GM21526 (cell line): ENCODE measurements around the gene ZNF281.
"Not testable (repeated sequence)": the region's sequence is repeated elsewhere in the genome, so short reads cannot be mapped to it uniquely, and the experiment has no call there.

ENCODE experiments used
- ATAC-seq: cut with Tn5 transposase; IDR thresholded peaks from one replicate; pipeline ENCODE4 v1.9.1; 2021; ENCODE audit warnings: moderate library complexity; ENCODE audit not compliant: unreplicated experiment, low FRiP score

Gene ZNF281

DNA sequence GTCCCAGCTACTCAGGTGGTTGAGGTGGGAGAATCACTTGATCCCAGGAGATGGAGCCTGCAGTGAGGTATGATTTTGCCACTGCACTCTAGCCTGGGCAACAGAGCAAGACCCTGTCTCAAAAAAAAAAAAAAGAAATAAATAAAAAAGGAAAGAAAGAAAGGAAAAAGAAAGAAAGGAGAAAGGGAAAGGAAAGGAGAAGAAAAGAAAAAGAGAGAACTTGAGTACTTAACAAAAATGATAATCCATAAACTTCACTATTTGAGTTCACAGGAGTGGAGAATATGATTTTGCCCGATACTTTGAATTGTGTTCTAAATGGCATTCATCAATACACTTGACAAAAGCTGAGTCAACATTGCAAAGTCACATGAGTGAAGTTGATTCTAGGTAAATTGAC lies 23.8 kb upstream of the ZNF281 start:
- no peak for ATAC-seq

DNA sequence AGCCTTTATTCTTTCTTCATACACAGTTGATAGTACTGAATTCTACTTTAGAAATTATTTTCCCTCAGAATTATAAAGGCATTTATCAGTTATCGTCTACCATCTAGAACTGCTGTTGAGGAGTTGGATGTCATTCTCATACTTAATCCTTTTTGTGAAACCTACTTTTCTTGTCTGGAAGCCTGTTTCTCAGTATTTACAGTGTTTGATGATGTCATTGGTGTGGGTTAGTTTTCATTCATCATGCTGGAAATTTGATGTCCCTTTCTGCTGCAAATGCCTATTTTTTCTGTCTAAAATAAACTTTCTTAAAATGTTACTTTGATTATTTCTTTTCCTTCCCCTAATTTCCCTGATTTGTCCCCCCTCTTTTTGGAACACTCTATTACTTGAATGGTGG lies 22.8 kb upstream of the ZNF281 start:
- ATAC-seq, result no peak

DNA sequence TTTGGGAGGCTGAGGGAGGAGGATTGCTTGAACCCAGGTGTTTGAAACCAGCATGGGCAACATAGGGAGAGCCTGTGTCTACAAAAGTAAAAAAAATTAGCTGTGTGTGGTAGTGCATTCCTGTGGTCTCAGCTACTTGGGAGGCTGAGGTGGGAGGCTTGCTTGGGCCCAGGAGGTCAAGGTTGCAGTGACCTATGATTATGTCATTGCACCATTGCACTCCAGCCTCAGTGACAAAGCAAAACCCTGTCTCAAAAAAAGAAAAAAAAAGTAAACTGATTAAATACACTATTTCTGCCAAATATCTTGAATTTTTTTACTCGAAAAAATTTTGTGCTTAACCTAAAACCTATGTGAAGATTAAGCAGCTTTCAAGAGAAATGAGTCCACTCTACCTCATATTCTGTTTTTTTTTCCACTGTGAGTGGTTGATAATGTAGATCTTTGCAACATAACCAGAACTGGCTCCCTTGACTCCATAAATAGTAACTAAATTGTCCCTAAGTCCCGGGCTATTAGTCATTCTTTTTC lies 19.4 kb upstream of the ZNF281 start:
- no peak for ATAC-seq

DNA sequence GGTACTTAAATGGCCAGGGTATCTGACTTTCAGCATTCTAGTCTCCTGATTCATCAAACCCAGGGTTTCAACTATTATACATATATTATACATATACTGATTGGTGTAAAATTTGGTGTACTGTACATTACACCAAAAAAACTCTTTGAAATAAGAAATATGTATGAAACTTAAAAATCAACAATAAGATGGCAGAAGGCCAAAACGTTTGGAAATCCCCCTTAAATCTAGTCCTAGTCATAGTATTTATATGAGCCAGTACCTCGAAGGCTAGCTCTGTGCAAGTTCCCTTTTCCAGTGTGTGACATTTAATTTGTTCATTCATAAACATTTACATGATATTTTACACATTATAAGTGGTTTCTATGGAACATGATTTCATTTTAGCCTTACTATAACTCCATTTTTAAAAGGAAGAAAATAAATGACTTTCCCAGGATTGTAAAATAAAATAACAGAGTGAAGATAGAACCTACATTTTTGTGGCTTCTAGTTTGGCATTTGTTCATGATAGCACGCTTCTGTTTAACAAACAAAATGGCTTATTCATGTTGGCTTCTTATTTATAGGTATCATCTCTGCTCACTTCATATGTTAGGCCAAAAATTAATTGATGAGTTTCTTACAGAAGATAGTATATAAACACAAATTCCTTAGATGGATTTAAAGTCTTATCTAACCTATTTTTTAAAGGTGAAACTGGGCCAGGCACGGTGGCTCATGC lies 18.8 kb upstream of the ZNF281 start:
- ATAC-seq, result no peak

DNA sequence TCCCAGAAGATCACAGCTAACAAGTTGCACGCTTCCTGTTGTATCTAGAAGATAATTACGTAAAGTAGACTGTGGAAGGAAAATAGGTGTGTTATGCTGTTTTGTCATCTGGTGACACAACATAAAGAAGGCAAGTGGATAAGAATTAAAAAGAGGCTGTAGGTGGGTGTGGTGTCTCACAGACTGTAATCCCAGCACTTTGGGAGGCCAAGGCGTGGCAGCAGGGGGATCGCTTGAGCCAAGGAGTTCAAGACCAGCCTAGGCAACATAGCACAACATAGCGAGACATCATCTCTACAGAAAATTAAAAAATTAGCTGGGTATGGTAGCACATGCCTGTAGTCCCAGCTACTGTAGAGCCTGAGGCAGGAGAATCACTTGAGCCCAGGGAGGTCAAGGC lies 17.9 kb upstream of the ZNF281 start:
- ATAC-seq, result no peak

DNA sequence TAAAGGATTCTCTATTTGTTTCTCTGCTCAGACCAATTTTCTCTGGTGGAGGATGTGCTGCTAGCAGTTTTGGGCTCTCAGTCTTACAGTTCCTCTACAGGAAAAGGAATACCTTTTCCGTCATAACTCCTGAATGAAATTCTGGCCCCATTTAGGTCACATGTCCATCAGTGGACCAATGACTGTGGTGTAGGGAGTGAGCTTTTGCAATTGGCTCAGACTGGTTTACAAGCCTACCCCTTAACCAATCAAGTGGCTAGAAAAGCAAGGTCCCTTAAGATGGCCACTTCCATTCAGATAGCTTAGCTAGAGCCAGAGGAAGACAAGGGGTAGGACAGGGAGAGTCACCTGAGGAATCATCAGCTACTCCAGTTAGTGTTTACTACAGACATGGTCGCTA lies 16.4 kb upstream of the ZNF281 start:
- no peak for ATAC-seq

DNA sequence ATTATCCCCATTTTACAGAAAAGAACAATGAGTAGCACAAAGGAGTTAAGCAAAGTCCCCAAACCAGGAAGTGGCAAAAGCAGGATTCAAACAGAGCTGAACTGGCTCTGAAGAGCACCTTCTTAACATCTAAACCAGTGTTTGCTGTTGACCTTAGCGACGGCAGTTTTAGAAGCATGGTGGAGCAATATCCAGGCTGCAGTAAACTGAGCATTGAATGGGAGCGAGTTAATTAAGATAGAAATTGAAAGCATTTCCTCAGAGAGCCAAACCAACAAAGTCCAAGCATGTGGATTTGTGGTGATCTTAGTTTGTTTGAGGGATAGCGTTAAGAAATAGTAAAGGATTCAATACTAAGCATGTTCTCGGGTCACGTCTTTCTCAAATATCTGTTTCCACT lies 13.4 kb upstream of the ZNF281 start:
- no peak for ATAC-seq

DNA sequence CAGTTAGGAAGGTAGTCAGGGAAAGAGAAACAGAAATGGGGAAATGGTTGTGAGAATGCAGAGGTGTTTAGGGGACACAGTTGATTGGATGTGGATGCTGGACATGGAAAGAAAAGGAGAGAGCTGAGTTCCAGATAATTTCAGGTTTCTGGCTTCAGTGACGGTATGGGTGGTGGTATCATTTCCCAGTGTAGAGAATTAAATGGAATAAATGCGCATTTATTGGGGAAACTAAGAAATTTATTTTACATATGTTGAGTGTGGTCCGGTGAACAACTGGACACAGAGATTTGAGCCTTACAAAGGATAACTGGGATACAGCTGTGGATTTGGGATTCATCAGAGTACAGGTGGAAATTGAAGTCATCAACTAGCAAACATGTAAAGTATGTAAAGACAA lies 12.4 kb upstream of the ZNF281 start:
- ATAC-seq, result no peak

DNA sequence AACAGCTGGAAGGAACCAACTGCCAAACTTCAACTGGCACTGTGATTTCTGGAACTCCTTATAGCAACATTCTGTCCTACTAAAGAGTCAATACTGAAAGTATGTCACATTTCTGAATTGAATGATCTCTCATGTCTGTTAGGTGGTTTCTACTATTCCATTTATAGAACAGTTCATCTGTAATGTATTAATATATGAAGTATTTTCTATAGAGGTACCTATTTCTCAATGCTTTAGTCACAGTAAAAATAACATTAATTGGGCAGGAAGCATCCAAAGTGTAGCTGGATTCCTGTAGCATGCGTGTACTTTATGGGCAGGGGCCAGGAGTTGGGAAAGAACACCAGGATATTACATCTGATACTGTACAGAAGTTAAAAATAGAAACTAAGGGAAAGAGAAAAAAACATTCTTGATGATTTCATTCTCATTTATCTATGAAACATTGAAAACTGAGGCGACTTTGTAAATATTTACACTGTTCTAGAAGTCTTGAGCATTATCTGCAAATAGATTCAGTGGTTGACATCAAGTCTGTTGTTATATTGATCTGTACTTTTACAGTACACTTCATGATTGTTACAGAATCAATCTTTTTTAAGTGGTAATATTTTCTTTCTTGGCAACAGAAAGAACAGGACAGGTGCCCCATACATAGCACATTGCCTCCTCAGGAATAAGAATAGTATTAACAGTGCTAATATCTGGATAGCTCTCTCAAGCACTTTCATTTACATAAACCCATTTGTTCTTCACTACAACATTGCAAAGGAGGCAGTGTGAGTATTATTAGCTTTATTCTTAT lies 6.2 kb upstream of the ZNF281 start:
- peak; percentile 80 for ATAC-seq

DNA sequence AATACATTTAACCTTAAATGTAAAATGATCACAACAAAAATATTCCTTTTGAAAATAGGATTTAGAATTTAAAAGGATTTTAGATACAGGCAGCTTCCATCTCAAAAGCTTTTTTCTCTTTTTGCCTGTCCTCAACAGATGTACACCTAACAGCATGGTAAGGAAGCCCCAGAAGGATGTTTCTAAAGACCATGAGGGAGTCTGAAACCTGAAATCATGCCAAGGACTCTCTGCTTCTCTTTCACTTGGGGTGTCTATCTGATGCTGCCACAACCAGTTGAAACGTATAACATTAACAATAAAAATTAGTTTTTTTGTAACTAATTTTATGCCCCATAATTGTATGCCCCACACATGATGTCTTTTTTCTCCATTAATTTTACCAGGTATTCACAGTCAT lies 5.4 kb upstream of the ZNF281 start:
- ATAC-seq, result peak; percentile 50

DNA sequence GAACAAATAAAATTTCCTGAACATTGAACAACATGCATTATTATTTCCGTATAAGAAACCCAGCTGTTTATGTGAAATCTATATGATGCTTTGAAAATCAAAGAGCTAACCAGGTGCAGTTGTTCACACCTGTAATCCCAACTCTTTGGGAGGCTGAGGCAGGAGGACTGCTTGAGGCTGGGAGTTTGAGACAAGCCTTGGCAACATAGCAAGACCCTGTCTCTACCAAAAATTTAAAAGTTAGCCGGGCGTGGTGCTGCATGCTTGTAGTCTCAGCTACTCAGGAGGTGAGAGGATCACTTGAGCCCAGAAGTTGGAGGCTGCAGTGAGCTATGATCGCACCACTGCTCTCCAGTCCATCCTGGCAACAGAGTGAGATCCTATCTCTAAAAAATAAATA lies 4.8 kb upstream of the ZNF281 start:
- ATAC-seq, result no peak

DNA sequence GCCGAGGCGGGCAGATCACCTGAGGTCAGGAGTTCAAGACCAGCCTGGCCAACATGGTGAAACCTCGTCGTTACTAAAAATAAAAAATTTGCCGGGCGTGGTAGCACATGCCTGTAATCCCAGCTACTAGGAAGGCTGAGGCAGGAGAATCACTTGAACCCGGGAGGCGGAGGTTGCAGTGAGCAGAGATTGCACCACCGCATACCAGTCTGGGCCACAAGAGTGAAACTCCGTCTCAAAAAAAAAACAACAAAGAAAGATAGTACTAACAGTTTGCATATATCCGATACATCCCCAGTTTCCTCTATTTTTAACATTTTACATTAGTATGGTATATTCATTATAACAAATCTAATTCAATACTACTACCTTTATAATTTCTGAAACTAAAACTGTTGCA lies 3.9 kb upstream of the ZNF281 start:
- not testable (repeated sequence) for ATAC-seq

DNA sequence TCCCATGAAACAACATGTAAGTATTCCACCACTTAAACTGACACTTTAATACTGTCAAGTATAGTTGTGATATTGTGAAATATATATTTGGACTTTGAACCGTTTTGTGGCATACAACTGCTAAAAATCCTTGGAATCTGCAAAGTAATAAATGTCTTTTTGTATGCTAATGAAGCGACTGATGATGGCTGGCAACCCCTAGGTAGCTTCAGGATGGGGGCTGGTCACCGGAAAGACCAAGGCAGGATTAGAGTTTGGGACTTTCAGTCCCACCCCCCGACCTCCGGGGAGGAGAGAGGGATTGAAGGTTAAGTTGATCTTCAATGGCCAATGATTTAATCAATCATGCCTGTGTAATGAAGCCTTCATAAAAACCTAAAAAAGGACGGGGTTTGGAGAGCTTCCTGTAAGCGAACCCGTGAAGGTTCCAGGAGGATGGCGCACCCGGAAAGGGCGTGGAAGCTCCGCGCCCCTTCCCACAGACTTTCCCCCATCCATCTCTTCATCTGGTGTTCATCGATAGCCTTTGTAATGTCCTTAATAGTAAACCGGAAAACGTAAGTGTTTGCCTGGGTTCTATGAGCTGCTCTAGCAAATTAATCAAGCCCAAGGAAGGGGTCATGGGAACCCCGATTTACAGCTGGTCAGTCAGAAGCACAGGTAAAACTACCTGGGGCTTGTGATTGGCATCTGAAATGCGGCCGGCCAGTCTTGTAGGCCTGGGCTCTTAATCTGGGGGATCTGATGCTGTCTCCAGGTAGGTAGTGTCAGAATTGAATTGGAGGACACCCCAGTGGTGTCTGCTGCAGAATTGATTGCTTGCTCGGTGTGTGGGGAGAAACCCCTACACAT lies 1.8 kb upstream of the ZNF281 start:
- ATAC-seq, result no peak

DNA sequence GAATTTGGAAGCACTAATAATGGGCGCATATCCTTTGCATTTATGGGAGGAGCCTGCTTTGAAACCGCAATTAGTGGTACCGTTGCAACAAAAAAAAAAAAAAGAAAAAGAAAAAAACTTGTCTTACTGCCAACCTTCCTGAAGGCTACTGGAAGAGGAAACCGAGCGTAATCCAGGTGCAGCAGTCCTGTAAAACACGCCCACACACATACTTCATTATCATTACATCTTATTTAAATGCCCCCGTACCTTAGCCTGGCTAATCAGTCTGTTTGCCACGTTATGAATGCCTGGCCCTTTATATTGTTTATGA lies 686 bp upstream of the ZNF281 start:
- ATAC-seq, result no peak

DNA sequence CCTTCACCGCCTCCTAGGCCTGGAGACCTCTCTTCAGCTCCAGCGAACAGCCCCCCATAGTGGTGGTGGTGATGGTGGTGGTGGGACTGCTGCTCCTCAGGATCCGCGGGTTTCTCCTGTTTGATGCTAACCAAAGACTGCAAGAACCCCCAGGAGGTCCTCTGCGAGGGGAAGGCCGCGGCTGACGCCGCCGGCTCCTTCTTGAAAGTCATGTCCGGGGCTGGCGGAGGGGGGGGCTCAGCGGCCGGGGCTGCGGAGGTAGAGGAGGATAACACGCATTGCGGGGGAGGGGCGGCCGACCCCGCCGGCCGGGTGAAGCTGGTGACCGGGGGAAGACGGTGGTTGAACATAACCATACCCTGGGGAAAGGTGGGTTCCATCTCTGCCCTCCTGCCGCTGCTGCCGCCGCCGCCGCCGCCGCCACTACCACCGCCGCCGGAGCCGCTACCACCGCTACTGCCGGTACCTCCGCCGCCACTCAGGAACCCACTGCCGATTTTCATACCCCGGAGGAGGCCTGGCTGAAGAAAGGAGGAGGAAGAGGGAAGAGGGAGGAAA lies 554 bp downstream of the ZNF281 start:
- peak; percentile 19 for ATAC-seq

DNA sequence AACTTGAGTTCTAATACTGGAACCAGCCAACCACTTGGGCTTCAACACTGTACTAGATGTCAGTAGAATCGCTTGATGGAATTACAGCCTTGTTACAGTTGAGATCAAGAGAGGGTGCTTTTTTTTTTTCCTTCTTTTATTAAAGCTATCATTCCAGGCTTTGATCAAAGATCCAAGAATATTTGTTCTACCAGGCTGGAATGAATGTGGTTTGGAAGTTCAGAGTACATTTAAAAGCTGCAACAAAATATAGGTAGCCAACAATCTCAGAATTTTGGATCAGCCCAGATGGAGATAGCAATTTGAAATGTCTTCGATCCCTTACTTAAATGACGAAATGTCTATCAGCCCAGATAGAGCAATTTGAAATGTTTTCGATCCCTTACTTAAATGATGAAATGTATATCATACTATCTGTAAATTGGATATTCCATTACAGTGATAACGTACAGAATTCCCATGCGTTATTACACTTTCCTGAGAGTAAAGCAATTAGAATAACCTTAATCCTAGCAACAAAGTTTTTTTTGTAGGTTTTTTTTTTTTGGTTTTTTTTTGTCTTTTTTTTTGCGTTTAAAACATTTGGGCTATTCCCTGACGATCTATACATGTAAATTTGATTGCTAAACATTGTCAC lies 3.6 kb downstream of the ZNF281 start:
- no peak for ATAC-seq

DNA sequence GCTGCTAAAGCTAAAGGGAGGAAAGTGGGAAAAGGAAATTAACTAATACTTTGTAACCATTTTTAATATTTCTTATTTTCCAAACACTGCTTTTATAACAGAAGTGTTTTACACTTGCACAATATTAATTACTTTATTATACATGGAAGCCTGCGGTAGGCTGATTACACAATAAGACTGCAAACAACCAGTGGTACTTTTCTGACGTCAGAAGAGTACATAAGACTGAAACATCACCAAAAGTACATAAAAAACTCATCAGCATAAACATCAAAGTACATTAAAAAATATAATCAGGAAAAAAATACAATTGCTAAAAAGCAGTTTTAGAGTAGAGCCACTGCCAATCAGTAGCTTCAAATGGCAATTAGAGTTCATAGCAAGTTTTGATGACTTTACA lies 4.6 kb downstream of the ZNF281 start:
- ATAC-seq, result no peak

DNA sequence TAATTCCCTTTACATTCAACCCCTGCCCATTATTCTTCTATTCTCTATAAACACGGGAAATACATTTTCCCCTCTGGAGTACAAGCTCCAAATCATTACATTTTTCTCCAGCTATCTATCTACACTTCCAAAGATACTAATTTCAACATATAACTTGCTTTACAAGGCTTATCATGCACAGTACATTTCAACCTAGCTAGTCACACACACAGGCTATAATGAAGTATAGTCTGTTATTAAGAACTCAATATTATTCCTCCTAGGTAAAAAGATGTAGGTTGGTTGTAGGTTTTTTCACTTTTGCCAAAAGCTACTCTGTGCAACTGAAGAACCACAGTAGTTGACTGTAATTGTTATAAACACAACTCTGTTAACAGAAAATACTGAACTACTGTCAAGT lies 8.1 kb downstream of the ZNF281 start:
- ATAC-seq, result no peak

DNA sequence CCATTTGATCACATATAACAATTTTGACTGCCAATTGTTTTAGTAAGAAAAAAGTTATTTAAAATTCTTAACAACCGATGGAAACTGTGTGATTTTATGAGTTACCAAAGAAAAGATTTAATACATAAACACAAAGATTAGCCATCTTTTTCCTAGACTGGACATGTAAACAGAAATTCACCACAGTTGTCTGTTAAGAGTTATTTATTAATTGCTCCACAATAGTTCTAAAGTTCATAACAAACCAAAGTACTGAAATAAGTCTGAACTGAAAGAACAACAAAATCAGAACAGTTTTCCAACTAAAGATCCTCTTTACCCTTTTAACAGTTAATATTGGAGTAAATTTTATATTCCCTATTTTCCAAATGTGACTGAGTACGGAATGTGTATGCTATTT lies 8.6 kb downstream of the ZNF281 start:
- no peak for ATAC-seq

DNA sequence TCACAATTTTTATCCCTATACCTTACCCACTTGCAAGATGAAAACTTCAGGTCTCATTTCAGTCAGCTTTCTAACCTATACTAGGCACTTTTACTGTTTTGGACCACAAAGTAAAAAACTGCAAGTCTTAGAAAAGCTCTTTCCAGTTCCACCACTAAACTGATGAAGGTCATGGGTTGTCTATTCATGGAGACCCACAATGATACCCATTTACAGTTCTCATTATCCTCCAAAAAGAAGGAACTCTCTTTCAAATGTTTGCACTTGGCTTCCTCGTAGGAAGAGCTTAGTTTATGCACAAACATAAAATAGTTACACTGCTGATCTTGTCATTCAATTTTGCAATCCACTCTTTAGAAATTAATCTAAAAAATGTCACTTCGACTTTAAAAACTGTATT lies 9.3 kb downstream of the ZNF281 start:
- no peak for ATAC-seq
